Esophagus squamous epithelium (tissue), 5 donors: ENCODE results near the gene CMTM2. TPM values are rescaled to one million over a fixed set of nuclear protein-coding genes. Genes with fewer than 3 reads are reported as not detected.
A peak's percentile ranks its signal among the peaks of the same experiment; 100 is the strongest.

Experiments
- DNase-seq: peaks from one replicate; lab custom pipeline; 2025; lab: John Stamatoyannopoulos, UW
- H3K27ac ChIP-seq, 4 donors: fragments of 200-600 bp; sonication (generic); one replicate each; pipeline ENCODE4 v1.5.1; 2016 to 2019; ENCODE audit warnings: mild to moderate bottlenecking in 1 of 4
- H3K27me3 ChIP-seq, 4 donors: fragments of 200-600 bp; sonication (generic); 1 replicate in 3 of 4; 2 replicates in 1 of 4; pipeline versions ENCODE4 v1.5.1 to v1.6.0; 2017 to 2021; ENCODE audit warnings: antibody characterized with exemption in 1 of 4
- H3K36me3 ChIP-seq, 3 donors: fragments of 200-600 bp; sonication (generic); one replicate each; pipeline ENCODE4 v1.5.1; 2016 to 2019
- H3K4me1 ChIP-seq, 3 donors: fragments of 200-600 bp; sonication (generic); one replicate each; pipeline ENCODE4 v1.5.1; 2017 to 2019
- H3K4me3 ChIP-seq, 4 donors: fragments of 200-600 bp; sonication (generic); 1 replicate in 3 of 4; 2 replicates in 1 of 4; pipeline ENCODE4 v1.5.1; 2016 to 2019; ENCODE audit warnings: mild to moderate bottlenecking in 2 of 4, moderate library complexity in 1 of 4
- H3K9me3 ChIP-seq, 3 donors: fragments of 200-600 bp; sonication (generic); one replicate each; pipeline ENCODE4 v1.5.1; 2016 to 2019
- POLR2A ChIP-seq, 4 donors: fragments of 450-650 bp; IDR thresholded peaks; one replicate each; pipeline ENCODE4 v1.6.1; 2017; ENCODE audit warnings: antibody characterized with exemption in 4 of 4, mild to moderate bottlenecking in 4 of 4, moderate library complexity in 3 of 4
- WGBS, 2 donors: methylation state at CpG; one replicate each; pipeline ENCODE4 v1.1.5; 2018; 5-methylcytosine and 5-hydroxymethylcytosine counted together
- intact Hi-C: fragments of 100-400 bp; cut with DNase I; formaldehyde crosslinking; loops from one replicate; pipeline ENCODE4 v1.15.0; 2022
- total RNA-seq, 4 donors: library from RNA; depleted of rRNA; stranded (reverse); fragments of >200 nt; gene quantifications; one replicate each; pipeline ENCODE4 v1.1.0, GENCODE V29; 2016
- TF ChIP-seq, protein P1 (sequence below), 6 experiments: fragments of 450-650 bp in 4 of 6; fragments of 200-600 bp in 2 of 6; sonication (generic) in 2 of 6; IDR thresholded peaks; one replicate each; pipeline ENCODE4 v1.5.1; 2016 to 2019; ENCODE audit warnings: antibody characterized with exemption in 6 of 6, mild to moderate bottlenecking in 4 of 6, moderate library complexity in 4 of 6
- donor health status: DM: yes; HTN: yes; CAD: no.

CMTM2 gene
- not detected for total RNA-seq

DNA sequence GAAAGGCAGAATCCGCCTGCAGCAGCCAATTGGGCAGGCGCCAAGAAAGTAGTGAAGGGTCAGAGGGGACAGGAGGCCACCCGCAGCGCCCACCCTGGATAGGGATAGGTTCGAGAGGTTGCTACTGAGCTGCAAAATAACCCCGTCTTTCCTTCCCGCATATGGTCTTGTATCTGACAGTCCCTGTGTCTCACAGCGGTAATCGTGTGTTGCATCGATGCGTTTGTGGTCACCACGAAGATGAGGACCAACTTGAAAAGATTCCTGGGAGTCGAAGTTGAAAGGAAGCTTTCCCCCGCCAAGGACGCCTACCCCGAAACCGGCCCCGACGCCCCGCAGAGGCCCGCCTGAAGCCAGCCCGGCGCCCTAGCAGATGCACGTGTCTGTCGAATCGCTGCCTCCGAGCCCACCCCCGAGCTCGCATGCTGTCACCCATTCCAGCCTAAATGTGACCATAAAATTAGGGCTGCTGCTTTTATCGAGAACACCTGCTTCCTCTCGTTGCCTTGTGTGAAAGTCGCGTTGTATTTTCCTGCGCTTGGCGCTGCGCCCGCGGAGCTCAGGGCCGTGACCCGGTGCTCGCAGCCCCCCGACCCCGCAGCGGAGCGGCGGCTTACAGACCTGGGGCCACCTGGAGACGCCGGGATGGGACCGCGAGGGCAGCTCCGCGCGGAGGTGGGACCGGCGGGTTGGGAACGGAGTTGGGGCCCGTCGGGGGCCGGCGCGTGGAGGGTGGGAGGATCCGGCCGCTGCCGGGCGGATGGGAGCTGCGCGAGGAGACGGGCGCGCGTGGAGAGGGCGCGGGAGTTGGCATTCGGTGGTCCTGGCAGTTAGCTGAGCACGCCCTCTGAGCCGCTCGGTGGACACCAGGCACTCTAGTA is at the start of gene CMTM2:
CMTM2 (plus strand) TSS at position 813 of the 881 bp plus-strand sequence. CDS start 145 bp downstream, outside the sequence.
- Histone ChIP-seq H3K36me3 (no peaks in the 10 kb centered on the region), H3K4me1 (peaks cover 7 to 32% (median 14%) of the 10 kb centered on the region in 3 donors), H3K4me3 (peak within 1 kb of the TSS in 3 of 4 donors; percentile 21 to 58 (median 38)), H3K27me3 (peaks cover 0 to 37% (median 0%) of the 10 kb centered on the region in 4 donors), H3K9me3 (no peaks in the 10 kb centered on the region), H3K27ac (no peak within 1 kb of the TSS)
- no peak for DNase-seq
- 14 to 59% methylated on average over 11 to 33 of the region's 77 CpGs for WGBS, 2 donors
- intact Hi-C loops, result no loop called here
- TF ChIP-seq, protein P1, sequence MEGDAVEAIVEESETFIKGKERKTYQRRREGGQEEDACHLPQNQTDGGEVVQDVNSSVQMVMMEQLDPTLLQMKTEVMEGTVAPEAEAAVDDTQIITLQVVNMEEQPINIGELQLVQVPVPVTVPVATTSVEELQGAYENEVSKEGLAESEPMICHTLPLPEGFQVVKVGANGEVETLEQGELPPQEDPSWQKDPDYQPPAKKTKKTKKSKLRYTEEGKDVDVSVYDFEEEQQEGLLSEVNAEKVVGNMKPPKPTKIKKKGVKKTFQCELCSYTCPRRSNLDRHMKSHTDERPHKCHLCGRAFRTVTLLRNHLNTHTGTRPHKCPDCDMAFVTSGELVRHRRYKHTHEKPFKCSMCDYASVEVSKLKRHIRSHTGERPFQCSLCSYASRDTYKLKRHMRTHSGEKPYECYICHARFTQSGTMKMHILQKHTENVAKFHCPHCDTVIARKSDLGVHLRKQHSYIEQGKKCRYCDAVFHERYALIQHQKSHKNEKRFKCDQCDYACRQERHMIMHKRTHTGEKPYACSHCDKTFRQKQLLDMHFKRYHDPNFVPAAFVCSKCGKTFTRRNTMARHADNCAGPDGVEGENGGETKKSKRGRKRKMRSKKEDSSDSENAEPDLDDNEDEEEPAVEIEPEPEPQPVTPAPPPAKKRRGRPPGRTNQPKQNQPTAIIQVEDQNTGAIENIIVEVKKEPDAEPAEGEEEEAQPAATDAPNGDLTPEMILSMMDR (IDR thresholded peaks at IDR 0.05), result no peak
- TF ChIP-seq POLR2A (IDR thresholded peaks at IDR 0.05), result no peak

- no peaks in the 10 kb centered on the region for H3K9me3 ChIP-seq
- intact Hi-C loops, result no loop called here
- DNase-seq, result no peak
- TF ChIP-seq, protein P1 (IDR thresholded peaks at IDR 0.05), result no peak
- no peak for TF ChIP-seq POLR2A (IDR thresholded peaks at IDR 0.05)
- 86 to 88% methylated on average over 6 of the region's 6 CpGs for WGBS, 2 donors
- peaks cover 24 to 99% (median 33%) of the 10 kb centered on the region in 3 donors for H3K36me3 ChIP-seq
- H3K27me3 ChIP-seq, result no peaks in the 10 kb centered on the region
- peaks cover 0 to 9% (median 2%) of the 10 kb centered on the region in 3 donors for H3K4me1 ChIP-seq
- H3K4me3 ChIP-seq, result no peak overlapping the region
- no peak overlapping the region for H3K27ac ChIP-seq
Observed at GRCh38 chr16:66529475-66529874, 49.8 kb upstream of the CMTM2 start.

GRCh38 chr16:66534376-66534799 is 44.9 kb upstream of the CMTM2 start:
- 100% methylated on average over 1 of the region's 1 CpG for WGBS, 2 donors
- intact Hi-C loops, result no loop called here
- Histone ChIP-seq H3K9me3 (no peaks in the 10 kb centered on the region), H3K36me3 (peaks cover 8 to 99% (median 22%) of the 10 kb centered on the region in 3 donors), H3K27me3 (no peaks in the 10 kb centered on the region), H3K27ac (no peak overlapping the region), H3K4me3 (no peak overlapping the region), H3K4me1 (peaks cover 0 to 7% (median 0%) of the 10 kb centered on the region in 3 donors)
- no peak for DNase-seq
- TF ChIP-seq POLR2A (IDR thresholded peaks at IDR 0.05), result no peak

DNA sequence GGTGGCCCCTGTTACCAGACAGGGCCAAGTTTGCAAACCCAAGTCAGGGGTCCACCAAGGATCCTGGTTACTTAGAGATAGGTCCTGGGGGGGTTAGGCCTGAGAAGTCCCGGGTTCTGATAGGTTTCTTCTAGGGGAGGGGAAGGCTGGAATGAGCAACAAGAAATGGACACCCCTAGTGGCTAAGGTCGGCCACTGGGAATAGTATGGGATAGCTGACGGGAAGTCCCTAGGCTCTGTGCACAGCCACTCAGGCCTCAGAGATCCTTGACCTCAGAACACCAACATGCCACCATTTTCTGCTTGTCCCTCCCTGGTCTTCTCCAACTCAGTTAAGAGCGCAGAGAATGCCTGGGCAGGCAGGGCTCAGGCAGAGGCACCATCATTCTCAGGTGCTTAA is 42.7 kb upstream of the CMTM2 start:
- no peak for TF ChIP-seq POLR2A (IDR thresholded peaks at IDR 0.05)
- TF ChIP-seq, protein P1 (IDR thresholded peaks at IDR 0.05), result no peak
- intact Hi-C loops, result no loop called here
- Histone ChIP-seq H3K27me3 (no peaks in the 10 kb centered on the region), H3K4me3 (no peak overlapping the region), H3K27ac (no peak overlapping the region), H3K9me3 (no peaks in the 10 kb centered on the region), H3K4me1 (peaks cover 0 to 12% (median 0%) of the 10 kb centered on the region in 3 donors), H3K36me3 (peaks cover 0 to 96% (median 4%) of the 10 kb centered on the region in 3 donors)
- DNase-seq, result no peak
- 83 to 94% methylated on average over 3 of the region's 4 CpGs for WGBS, 2 donors

DNA sequence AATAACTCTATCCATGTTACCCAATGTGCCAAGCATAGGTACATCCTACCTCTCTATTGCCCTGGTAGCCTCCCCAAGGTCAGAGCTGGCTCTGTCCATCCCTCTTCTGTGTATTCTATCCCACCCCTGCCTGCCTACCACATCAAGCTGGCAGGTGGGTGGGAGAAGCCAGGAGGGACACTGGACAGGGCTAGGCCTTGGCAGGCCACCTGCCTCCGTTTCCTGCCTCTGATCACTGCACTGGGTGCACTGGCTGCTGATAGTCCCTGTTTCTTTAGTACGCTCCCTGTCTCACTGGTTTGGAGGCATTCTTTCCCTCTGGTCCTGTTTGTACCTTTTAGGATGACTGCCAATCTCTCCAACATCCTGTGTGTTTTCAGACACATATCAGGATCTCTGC is 42.0 kb upstream of the CMTM2 start:
- intact Hi-C loops, result no loop called here
- H3K27ac ChIP-seq, result no peak overlapping the region
- H3K4me1 ChIP-seq, result peaks cover 0 to 12% (median 0%) of the 10 kb centered on the region in 3 donors
- no peaks in the 10 kb centered on the region for H3K27me3 ChIP-seq
- 83 to 89% methylated on average over 2 of the region's 2 CpGs for WGBS, 2 donors
- no peaks in the 10 kb centered on the region for H3K9me3 ChIP-seq
- DNase-seq, result no peak
- TF ChIP-seq, protein P1 (IDR thresholded peaks at IDR 0.05), result no peak
- no peak for TF ChIP-seq POLR2A (IDR thresholded peaks at IDR 0.05)
- H3K4me3 ChIP-seq, result no peak overlapping the region
- peaks cover 0 to 94% (median 4%) of the 10 kb centered on the region in 3 donors for H3K36me3 ChIP-seq
